Activated B cell treated with CpG ODN at 0.5 μM for 24 hours (primary cell): ENCODE data around the gene TSC22D3. TPM values are rescaled to one million over a fixed set of nuclear protein-coding genes. Genes with fewer than 3 reads are reported as not detected.
"Not testable (repeated sequence)": the region's sequence is repeated elsewhere in the genome, so short reads cannot be mapped to it uniquely, and the experiment has no call there.

Experiments used
- ATAC-seq: fragments of 200-7000 bp; cut with Tn5 transposase; one replicate; pipeline ENCODE4 v1.10.0; 2021; ENCODE audit warnings: low read depth, mild to moderate bottlenecking, moderate library complexity
- CTCF ChIA-PET: fragments of 350-600 bp; sonication (Branson Sonifier 250); formaldehyde crosslinking; loops from one replicate; lab custom pipeline; 2021; ENCODE audit warnings: antibody characterized with exemption; lab: Charles Lee
- POLR2A ChIA-PET: fragments of 350-600 bp; sonication (Branson Sonifier 250); formaldehyde crosslinking; loops from one replicate; lab custom pipeline; 2021; ENCODE audit warnings: antibody characterized with exemption; lab: Charles Lee
- DNase-seq: peaks from one replicate; pipeline ENCODE4 v3.0.0; 2022
- H3K27ac Mint-ChIP-seq: one replicate; pipeline ENCODE4 v1.8.0; 2020; ENCODE audit warnings: mixed read lengths
- H3K27me3 Mint-ChIP-seq: one replicate; pipeline ENCODE4 v1.8.0; 2021; ENCODE audit warnings: mixed read lengths
- H3K36me3 Mint-ChIP-seq: one replicate; pipeline ENCODE4 v1.8.0; 2021; ENCODE audit warnings: low read depth, mixed read lengths
- H3K4me1 Mint-ChIP-seq: one replicate; pipeline ENCODE4 v1.8.0; 2021; ENCODE audit warnings: mixed read lengths
- H3K4me3 Mint-ChIP-seq: one replicate; pipeline ENCODE4 v1.8.0; 2020; ENCODE audit warnings: mild to moderate bottlenecking, mixed read lengths
- H3K9me3 Mint-ChIP-seq: one replicate; pipeline ENCODE4 v1.8.0; 2020; ENCODE audit warnings: mixed read lengths
- intact Hi-C: fragments of 100-400 bp; cut with micrococcal nuclease; formaldehyde crosslinking; loops from one replicate; pipeline ENCODE4 v1.15.1; 2024
- total RNA-seq: library from RNA; stranded (reverse); gene quantifications from 2 replicates; pipeline ENCODE4 v1.2.3, GENCODE V29; 2022
- TF ChIP-seq, protein P1 (sequence below): fragments of 200-600 bp; IDR thresholded peaks from one replicate; pipeline ENCODE4 v1.8.0; 2022; ENCODE audit warnings: antibody characterized with exemption, mild to moderate bottlenecking

TSC22D3 gene
- total RNA-seq, 1 donor from 2014 or later = 80.8 TPM

DNA sequence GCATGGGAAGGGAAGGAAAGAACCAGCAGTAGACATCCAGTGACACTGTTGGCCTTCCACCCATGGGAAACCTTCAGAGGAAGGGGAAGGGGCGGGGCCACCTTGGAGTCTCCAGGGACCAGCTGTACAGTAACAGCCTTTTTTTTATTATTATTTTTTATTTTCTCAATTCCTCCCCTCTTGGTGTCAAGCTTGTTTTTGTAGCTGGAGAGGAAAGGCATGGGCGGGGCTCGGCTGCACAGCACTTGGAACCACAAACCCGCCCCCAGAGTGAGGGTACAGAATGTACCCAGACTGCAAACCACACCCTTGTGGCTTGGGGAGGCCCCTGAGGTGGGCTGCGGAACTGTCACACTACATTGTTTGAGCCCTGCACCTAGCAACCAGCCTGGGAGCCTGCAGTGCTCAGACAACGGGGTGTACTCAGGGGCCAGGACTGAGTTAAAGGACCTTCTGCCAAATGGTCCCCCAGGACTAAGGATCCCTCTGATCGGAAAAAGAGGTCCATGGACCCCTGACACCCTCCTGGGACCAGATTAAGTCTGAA, 101.6 kb downstream of the TSC22D3 start:
- POLR2A ChIA-PET = interaction anchor here (0.9 to 9.2 kb wide), 7 partner anchors 14 to 102 kb away, joined by 4 to 440 read pairs (median 8); partner anchors contain the start of genes NCBP2L, PRPS1 and TSC22D3
- peak; percentile 77 for ATAC-seq
- TF ChIP-seq, protein P1, sequence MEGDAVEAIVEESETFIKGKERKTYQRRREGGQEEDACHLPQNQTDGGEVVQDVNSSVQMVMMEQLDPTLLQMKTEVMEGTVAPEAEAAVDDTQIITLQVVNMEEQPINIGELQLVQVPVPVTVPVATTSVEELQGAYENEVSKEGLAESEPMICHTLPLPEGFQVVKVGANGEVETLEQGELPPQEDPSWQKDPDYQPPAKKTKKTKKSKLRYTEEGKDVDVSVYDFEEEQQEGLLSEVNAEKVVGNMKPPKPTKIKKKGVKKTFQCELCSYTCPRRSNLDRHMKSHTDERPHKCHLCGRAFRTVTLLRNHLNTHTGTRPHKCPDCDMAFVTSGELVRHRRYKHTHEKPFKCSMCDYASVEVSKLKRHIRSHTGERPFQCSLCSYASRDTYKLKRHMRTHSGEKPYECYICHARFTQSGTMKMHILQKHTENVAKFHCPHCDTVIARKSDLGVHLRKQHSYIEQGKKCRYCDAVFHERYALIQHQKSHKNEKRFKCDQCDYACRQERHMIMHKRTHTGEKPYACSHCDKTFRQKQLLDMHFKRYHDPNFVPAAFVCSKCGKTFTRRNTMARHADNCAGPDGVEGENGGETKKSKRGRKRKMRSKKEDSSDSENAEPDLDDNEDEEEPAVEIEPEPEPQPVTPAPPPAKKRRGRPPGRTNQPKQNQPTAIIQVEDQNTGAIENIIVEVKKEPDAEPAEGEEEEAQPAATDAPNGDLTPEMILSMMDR = no peak
- no peaks in the 10 kb centered on the region for H3K27me3 Mint-ChIP-seq
- intact Hi-C loops = loop anchor here (1.0 kb wide), 5 partner anchors 15 to 103 kb away; partner anchors contain the start of genes NCBP2L and PRPS1
- peak; percentile 71 for DNase-seq
- no peaks in the 10 kb centered on the region for H3K9me3 Mint-ChIP-seq
- H3K4me1 Mint-ChIP-seq = peaks cover 59% of the 10 kb centered on the region
- peak overlapping the region; percentile 55 for H3K4me3 Mint-ChIP-seq
- peak overlapping the region; percentile 96 for H3K27ac Mint-ChIP-seq
- H3K36me3 Mint-ChIP-seq = no peaks in the 10 kb centered on the region
- CTCF ChIA-PET = interaction anchor here (1.0 to 5.3 kb wide), 6 partner anchors 15 to 675 kb away, joined by 3 to 128 read pairs (median 18); partner anchors contain the start of genes NCBP2L and TSC22D3

DNA sequence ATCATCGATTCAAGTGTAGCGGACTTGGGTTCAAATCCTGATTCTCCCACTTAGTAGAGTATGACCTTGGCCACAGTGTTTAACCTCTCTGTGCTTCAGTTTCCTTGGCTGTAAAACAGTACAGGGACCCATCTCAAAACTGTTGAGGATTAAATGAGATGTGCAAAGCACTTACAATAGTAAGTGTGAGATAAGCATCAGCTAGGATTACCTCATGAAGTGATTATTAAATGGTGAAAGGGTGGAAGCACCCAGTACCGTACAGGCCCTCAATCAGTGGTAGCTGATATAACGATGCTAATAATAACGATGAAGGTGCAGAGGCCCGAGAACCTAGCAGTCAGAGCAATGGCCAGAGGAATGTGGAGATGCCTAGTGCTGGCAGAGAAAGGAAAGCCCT, 102.2 kb downstream of the TSC22D3 start:
- Mint-ChIP-seq H3K4me3 (peak overlapping the region; percentile 50), H3K27me3 (no peaks in the 10 kb centered on the region), H3K9me3 (no peaks in the 10 kb centered on the region), H3K36me3 (no peaks in the 10 kb centered on the region), H3K4me1 (peaks cover 53% of the 10 kb centered on the region), H3K27ac (peak overlapping the region; percentile 96)
- ChIA-PET POLR2A (interaction anchor here (0.7 to 9.2 kb wide), 10 partner anchors 13 to 571 kb away, joined by 3 to 440 read pairs (median 7); partner anchors contain the start of genes NCBP2L, PRPS1 and TSC22D3), CTCF (interaction anchor here (1.0 to 5.3 kb wide), 12 partner anchors 9 to 674 kb away, joined by 3 to 128 read pairs (median 5); partner anchors contain the start of genes NCBP2L and TSC22D3)
- ATAC-seq = peak; percentile 3
- no peak for DNase-seq
- intact Hi-C loops = loop anchor here (1.0 kb wide), 4 partner anchors 14 to 104 kb away; partner anchors contain the start of genes NCBP2L and PRPS1
- TF ChIP-seq, protein P1 = no peak

DNA sequence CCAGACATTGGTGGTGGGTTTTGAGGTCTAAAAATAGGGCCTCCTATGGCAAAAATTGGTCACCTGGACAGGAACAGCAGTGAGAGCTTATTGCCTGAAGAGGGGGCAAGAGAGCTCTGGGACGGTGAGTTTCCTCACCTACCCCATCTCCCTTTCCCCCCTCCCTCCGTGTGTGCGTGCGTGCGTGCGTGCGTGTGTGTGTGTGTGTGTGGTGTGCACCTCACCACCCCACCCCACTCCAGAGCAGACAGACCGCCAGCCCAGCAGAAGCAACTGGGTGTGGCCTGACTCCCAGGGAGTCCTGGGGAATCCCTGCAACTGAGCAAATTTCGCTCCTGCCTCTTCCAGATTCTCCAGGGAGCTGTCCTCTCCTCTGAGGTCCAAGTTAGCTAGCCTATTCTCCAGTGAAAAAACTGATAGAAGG, 102.6 kb downstream of the TSC22D3 start:
- CTCF ChIA-PET = interaction anchor here (1.0 to 5.3 kb wide), 11 partner anchors 9 to 674 kb away, joined by 3 to 128 read pairs (median 5); partner anchors contain the start of genes NCBP2L and TSC22D3
- H3K27ac Mint-ChIP-seq = peak overlapping the region; percentile 96
- ATAC-seq = peak; percentile 41

DNA sequence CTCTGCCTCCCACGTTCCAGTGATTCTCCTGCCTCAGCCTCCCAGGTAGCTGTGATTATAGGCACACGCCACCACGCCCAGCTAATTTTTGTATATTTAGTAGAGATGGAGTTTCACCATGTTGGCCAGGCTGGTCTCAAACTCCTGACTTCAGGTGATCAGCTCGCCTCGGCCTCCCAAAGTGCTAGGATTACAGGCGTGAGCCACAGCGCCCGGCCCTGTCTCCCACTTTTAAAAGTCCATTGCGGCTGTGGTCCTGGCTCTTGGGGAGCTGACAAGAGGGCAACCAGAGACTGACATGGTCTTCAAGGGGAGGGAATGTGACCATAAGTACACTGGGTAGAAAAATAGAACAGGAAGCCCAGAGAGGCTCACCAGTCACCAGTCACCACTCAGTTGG, 104.3 kb downstream of the TSC22D3 start:
- POLR2A ChIA-PET = interaction anchor here (0.9 kb wide), 1 partner anchor 46 kb away, joined by 3 read pairs; no protein-coding TSS in a partner anchor
- not testable (repeated sequence) for ATAC-seq, H3K27ac Mint-ChIP-seq

More for the DNA sequence above, 102.6 kb downstream of the TSC22D3 start:
- POLR2A ChIA-PET = interaction anchor here (0.6 to 9.2 kb wide), 11 partner anchors 13 to 1061 kb away, joined by 3 to 440 read pairs (median 7); partner anchors contain the start of genes NCBP2L, PRPS1, RADX and TSC22D3
- peak overlapping the region; percentile 50 for H3K4me3 Mint-ChIP-seq
- H3K9me3 Mint-ChIP-seq = no peaks in the 10 kb centered on the region
- TF ChIP-seq, protein P1 = no peak
- intact Hi-C loops = loop anchor here (1.0 kb wide), 4 partner anchors 14 to 104 kb away; partner anchors contain the start of genes NCBP2L and PRPS1
- peak; percentile 62 for DNase-seq
- H3K4me1 Mint-ChIP-seq = peaks cover 50% of the 10 kb centered on the region
- no peaks in the 10 kb centered on the region for H3K27me3 Mint-ChIP-seq
- no peaks in the 10 kb centered on the region for H3K36me3 Mint-ChIP-seq

DNA sequence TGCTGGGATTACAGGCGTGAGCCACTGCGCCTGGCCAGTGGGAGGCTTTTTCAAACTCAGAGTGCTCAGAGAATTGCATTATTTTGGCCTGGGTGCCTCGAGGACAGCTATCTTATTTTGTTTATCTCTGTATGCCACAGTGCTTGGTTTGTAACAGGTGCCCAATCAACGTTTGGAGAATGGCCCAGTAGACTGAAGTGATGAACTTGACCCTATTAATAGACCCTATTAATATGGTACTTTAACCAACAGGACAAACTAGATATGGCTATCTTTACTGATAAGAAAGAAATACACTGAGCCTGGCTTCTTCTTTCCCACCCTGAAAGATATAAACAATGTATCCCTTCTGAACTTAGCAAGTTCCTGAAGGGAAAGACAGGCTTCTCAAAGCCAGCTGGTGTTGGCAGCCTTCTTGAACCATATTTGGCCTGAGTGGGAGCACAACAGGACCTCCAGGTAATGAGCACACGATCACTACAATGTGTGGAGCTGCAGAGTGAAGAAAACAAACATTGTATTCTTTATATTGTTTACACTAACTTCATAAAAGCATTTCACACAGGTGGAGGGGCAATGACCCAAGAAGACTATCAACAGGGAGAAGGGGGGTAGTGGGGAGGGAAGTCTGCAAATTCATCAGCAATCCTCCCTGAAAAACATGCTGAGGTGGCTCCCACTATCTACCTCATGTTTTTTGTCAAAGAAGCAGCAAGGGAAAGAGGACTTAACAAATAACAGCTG, 105.5 kb downstream of the TSC22D3 start:
- peaks cover 29% of the 10 kb centered on the region for H3K4me1 Mint-ChIP-seq
- H3K27me3 Mint-ChIP-seq = no peaks in the 10 kb centered on the region
- CTCF ChIA-PET = interaction anchor here (1.3 to 5.3 kb wide), 2 partner anchors 49 to 107 kb away, joined by 4 to 128 read pairs; partner anchors contain the start of gene NCBP2L
- H3K27ac Mint-ChIP-seq = no peak overlapping the region
- no peak for DNase-seq
- H3K4me3 Mint-ChIP-seq = no peak overlapping the region
- TF ChIP-seq, protein P1 = no peak
- intact Hi-C loops = no loop called here
- POLR2A ChIA-PET = interaction anchor here (0.6 kb wide), 1 partner anchor 89 kb away, joined by 3 read pairs; no protein-coding TSS in a partner anchor
- no peaks in the 10 kb centered on the region for H3K36me3 Mint-ChIP-seq
- ATAC-seq = no peak
- no peaks in the 10 kb centered on the region for H3K9me3 Mint-ChIP-seq

More for the DNA sequence above, 104.3 kb downstream of the TSC22D3 start:
- H3K36me3 Mint-ChIP-seq, H3K4me3 Mint-ChIP-seq, intact Hi-C loops, H3K27me3 Mint-ChIP-seq, DNase-seq, H3K9me3 Mint-ChIP-seq: not testable (repeated sequence)
- H3K4me1 Mint-ChIP-seq = peaks cover 39% of the 10 kb centered on the region
- CTCF ChIA-PET = interaction anchor here (1.3 to 5.3 kb wide), 3 partner anchors 13 to 106 kb away, joined by 4 to 128 read pairs (median 25); partner anchors contain the start of gene NCBP2L
